Islet precursor cell (in vitro differentiated cells): ENCODE measurements around the gene TMEM141.
"Not testable (repeated sequence)": the region's sequence is repeated elsewhere in the genome, so short reads cannot be mapped to it uniquely, and the experiment has no call there.

Experiments used
- DNase-seq: peaks from one replicate; pipeline ENCODE4 v3.0.0-alpha.2; 2018

TMEM141 gene

DNA sequence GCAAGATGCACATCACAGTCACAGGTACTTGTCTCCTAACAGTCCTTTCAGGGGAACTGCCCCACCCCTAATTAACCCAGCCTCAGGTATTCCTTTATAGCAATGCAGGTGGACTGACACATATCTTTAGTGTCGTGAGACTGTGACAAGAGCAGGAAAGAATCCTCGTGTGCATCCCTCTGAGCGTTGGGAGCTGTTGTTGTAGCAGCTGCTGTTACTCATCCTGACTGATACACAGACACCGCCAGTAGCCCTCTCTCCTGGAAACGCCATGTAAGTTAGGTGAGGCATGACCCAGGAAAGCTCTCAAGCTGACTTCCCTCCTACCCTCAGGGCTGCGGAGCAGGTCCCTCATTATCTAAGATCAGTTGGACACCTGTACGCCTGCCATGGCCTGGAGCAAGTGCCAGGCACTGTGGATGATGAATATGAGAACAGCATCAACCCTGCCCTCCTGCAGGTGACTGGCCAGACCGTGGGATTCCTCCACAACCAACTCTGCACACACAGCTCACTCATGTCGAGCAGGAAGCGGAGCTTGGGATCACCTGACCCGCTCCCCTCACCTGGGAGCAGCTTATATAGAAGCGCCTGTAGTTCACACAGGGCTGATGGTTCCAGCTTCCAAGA, 16.6 kb upstream of the TMEM141 start:
- no peak for DNase-seq

- DNase-seq, result no peak
Observed at GRCh38 chr9:136775191-136775590, 16.0 kb upstream of the TMEM141 start.

DNA sequence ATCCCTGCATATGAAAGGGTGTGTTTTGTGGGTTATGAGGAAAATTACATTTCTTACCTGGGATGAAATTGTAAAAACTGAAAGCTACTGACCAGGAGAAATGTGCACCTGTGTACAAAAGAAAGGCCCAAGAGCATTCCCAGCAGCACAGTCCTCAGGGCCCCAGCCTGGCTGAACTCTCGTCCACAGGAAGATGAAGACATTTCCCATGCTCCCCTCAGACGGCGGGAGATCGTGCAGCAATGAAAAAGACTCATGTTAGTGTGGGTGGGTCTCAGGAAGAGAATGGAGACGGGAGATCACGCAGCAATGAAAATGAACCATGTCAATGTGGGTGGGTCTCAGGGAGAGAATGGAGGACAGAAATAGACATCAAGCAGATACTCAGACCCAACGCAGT, 14.2 kb upstream of the TMEM141 start:
- DNase-seq, result no peak

- no peak for DNase-seq
Observed at GRCh38 chr9:136777359-136777758, 13.8 kb upstream of the TMEM141 start.

DNA sequence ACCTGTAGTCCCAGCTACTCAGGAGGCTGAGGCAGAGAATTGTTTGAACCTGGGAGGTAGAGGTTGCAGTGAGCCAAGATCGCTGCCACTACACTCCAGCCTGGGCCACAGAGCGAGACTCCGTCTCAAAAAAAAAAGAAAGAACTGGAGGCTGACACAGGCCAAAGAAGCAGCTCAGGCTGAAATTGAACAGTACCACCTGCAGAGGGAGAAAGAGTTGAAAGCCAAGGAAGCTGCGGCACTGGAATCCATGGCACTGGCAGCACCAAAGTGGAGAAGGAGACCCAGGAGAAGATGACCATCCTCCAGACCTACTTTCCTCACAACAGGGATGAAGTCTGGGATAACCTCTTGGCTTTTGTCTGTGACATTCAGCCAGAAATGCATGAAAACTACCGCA, 11.3 kb upstream of the TMEM141 start:
- DNase-seq, result peak; percentile 58

GRCh38 chr9:136782452-136782851, 8.7 kb upstream of the TMEM141 start:
- no peak for DNase-seq

DNA sequence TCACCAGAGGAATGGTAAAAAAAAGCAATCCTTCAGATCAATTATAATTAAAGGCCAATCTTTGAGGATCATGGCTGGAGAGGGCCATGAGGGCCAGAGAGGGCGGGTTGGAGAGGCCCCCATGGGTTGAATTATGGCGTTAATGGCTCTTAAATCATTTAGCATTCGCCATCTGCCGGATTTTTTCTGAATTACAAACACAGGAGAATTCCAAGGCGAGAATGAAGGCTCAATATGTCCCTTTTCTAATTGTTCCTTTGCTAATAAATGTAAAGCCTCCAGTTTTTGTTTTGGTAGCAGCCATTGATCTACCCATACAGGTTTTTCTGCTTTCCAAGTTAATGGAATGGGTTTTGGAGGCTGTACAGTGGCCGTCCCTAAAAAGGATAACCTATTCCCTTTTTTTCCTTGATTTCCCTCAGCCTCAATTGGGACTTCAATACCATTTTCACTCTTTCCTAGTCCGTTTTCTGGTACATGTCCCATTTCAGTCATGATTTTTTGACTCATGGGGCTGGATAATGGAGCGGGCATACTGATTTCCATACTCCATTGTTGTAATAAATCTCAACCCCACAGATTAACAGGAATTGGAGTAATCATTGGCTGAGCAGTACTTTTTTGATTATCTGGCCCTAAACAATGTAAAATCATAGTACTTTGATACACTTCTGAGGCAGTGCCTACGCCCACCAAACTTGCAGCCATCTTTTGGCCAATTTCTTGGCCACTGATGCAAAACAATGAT, 6.7 kb upstream of the TMEM141 start:
- no peak for DNase-seq

DNA sequence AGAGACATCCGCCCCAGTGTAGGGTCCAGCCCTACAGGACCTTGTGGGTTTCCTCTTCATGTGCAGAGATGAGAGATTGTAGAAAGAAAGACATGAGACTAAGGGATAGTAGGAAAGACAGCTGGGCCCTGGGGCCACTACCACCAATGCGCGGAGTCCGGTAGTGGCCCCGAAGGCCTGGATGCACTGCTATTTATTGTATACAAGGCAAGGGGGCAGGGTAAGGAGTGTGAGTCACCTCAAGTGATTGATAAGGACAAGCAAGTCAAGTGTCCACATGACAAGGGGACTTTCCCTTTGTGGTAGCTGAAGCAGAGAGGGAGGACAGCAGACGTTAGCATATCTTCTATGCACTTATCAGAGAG, 6.2 kb upstream of the TMEM141 start:
- DNase-seq, result no peak

GRCh38 chr9:136785565-136786355, 5.4 kb upstream of the TMEM141 start:
- DNase-seq, result not testable (repeated sequence)

DNA sequence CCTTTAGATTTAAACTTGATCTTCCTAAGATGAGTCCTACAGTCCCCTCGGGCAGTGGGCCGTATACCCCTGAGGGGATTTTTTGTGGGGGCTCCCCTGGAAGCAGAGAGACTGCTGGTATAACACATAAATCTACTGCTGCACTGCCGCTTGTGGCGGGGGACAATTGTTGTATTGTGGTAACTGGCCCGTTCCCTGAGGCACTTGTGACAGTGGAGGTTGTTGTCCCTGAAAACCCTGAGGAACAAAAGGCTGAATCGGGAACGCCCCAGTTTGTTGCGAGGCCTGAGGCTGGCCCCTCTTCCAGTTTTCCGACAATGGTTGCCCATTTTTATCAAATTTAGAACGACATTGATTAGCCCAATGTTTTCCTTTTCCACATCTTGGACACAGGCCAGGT, 4.7 kb upstream of the TMEM141 start:
- DNase-seq, result no peak

DNA sequence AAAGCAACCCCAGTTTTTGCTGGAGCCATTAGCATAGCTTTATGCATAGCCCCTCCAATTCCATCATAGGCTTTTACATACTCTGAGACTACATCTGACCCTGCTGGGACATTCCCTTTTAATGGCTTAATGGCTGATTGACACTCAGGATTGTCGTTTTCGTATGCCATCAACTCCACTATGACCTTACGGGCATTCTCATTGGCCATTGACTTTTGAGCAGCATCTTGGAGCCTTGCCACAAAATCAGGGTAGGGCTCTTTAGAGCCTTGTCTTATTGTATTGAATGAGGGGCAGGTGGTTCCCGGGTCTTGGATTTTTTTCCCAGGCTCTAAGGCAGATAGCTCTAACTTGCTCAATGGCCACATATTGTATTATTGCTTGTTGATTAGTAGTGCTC, 4.2 kb upstream of the TMEM141 start:
- DNase-seq, result not testable (repeated sequence)

DNA sequence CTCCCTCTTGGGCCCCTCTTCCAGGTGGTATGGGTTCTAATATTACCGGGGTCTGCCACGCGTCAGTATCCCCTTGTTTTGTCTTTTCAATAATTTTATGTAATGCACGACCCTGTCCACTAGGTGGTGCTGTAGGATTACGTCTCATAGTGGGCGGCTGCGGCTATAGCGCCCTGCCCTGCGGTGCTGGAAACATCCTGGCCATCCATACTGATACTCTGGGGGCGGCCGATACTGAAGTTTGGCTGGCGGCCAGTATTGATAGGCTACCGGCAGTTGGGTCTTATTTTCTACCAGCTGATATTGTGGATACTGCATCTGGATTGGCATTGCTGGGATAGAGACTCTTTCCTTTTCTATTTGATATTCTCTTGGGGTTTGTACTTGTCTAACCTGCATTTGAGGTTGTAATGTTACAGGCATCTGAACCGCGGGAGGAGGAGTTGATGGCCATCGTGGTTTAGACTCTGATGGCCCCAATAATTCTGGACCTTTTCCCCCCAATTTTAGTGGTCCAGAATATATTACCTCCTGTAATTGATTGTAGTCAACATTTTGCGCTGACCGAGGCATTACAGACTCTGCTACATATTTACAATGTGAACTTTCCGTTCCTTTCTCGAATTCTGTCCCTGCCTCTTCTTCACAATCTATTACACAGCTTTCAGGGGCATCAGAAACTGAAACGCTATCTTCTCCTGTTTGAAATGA, 3.3 kb upstream of the TMEM141 start:
- DNase-seq, result peak; percentile 84

- not testable (repeated sequence) for DNase-seq
Observed at GRCh38 chr9:136788644-136789522, 2.3 kb upstream of the TMEM141 start.

DNA sequence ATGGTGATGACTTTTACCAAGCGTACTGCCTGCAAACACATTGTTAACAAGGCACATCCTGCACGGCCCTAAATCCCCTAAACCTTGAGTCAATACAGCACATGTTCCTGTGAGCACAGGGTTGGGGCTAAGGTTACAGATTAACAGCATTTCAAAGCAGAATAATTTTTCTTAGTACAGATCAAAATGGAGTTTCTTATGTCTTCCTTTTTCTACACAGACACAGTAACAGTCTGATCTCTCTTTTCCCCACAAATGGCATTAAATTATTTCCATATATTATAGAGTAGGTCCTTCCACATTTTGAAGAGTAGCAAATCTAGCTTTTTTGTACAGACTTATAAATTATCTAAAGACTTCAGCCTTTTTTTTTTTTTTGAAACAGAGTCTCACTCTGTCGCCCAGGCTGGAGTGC, 1.6 kb upstream of the TMEM141 start:
- no peak for DNase-seq

GRCh38 chr9:136791516-136792276, 552 bp downstream of the TMEM141 start:
- DNase-seq, result peak; percentile 85

GRCh38 chr9:136792321-136793085, 1.4 kb downstream of the TMEM141 start:
- DNase-seq, result no peak

GRCh38 chr9:136793086-136793946, 2.2 kb downstream of the TMEM141 start:
- DNase-seq, result no peak

DNA sequence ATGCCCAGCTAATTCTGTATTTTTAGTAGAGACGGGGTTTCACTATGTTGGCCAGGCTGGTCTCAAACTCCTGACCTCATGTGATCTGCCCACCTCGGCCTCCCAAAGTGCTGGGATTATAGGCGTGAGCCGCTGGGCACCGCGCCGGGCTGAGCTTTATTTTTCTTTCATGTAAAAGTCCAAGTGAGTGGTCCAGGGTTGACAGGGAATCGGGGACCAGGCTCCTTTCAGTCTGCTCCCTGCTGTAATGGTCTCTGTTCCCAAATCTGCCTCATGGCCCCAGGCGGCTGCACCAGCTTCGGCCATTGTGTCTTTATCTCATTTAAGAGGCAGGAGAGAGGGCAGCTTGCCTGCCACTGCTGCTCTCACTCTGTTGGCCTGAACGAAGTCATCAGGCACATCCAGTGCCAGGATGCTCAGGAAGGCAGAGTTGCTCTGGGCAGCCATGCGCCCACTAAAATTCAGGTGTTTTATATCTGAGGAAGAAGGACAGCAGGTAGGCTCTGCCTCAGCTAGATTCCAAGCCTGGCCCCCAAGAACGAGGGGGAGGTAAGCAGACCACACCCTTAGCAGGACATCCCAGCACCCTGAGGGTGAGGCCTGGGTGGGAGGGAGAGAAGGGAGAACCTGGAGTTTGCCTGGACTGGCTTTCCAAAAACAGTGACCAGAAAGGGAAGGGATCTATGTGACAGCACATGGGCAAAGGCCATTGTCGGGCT, 3.3 kb downstream of the TMEM141 start:
- no peak for DNase-seq

- DNase-seq, result no peak
Observed at GRCh38 chr9:136795000-136795348, 3.8 kb downstream of the TMEM141 start.
